NCI-H2171 treated with DMSO at 0.1 percent for 48 hours (cell line): ENCODE data around the gene EMC9.

Source experiments
- DNase-seq: peaks from one replicate; lab custom pipeline; 2025; lab: John Stamatoyannopoulos, UW

EMC9 gene

DNA sequence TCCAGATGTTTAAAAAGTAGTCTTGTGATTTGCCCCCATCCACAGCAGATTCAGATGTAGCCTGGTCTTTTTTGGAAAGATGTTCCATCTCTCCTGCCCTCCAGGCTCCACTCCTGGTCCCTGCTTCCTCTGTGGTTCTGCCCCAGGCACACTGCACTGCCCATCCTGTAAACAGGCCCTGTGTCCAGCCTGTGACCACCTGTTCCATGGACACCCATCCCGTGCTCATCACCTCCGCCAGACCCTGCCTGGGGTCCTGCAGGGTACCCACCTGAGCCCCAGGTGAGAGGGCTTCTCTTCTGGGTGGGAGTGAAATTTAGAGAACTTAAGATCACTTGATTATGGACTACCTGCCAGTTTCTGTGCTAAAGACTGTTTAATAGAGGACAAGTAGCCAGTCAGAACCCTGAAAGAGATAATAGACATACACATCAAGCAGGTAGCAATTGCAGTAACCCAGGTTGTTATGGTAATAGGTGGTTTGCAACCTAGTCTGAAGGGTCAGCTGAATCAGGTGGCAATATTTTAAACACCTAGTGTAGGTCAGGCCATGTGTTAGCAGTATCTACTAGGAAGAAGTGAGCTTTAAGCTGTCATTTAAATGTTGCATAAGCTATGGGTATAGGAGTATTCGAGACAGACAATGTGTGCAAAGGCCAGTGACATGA is 8.0 kb upstream of the EMC9 start:
- no peak for DNase-seq

DNA sequence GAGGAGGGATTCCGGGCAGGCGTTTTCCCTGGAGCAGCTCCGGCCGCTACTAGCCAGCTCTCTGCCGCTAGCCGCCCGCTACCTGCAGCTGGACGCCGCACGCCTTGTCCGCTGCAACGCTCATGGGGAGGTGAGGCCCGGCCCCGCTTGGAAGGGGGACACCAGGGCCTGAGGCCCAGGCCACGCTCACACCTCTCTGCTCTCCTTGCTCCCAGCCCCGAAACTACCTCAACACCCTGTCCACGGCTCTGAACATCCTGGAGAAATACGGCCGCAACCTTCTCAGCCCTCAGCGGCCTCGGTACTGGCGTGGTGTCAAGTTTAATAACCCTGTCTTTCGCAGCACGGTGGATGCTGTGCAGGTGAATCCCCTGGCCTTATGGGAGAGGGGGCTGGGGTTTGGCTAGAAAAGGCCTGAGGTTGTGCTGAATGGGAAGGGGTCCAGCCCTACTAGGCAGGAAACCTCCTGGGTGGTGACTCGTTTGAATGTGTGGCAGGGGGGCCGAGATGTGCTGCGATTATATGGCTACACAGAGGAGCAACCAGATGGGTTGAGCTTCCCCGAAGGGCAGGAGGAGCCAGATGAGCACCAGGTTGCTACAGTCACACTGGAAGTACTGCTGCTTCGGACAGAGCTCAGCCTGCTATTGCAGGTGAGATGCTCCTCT is 6.5 kb upstream of the EMC9 start:
- DNase-seq, result no peak

DNA sequence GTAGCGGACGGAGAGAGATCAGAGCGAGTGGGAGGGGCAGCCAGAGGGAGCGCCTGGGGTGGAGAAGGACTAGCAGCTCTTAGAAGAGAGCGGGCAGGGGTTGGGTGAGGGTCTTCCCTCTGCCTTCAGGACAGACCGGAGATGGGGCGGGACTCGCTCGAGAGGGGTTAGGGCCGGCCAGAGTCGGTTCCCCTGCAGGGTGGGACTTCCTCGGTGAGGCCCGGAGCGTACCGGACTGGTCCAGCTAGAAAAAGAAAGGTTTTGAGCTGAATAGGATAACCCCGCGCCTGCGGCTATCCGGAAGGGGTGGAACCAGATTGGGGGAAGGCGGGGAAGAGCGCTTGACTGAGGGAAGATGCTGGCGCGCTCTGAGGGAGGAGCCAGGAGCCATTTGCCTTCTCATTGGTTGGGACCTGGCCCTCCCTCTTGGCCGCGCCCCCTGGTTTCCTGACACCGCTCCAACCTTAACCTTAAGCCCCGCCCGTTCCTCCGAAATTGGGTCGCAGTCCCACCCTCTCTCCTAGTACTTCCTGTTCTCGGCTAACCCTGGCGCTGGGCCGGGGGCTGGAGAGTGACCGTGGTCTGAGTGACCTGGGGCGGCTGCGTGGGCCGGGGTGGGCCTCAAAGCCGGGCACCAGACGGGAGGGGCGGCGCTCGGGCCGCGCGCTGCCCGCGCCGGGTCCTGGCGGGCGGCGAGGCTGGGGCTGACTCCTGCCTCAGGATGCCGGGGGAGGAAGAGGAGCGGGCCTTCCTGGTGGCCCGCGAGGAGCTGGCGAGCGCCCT is 5.8 kb upstream of the EMC9 start, which contains the start of gene RNF31:
Gene RNF31 (plus strand): TSS at position 521 of the 783 bp plus-strand sequence. CDS start 201 bp downstream, at position 722.
- peak; percentile 99 for DNase-seq

DNA sequence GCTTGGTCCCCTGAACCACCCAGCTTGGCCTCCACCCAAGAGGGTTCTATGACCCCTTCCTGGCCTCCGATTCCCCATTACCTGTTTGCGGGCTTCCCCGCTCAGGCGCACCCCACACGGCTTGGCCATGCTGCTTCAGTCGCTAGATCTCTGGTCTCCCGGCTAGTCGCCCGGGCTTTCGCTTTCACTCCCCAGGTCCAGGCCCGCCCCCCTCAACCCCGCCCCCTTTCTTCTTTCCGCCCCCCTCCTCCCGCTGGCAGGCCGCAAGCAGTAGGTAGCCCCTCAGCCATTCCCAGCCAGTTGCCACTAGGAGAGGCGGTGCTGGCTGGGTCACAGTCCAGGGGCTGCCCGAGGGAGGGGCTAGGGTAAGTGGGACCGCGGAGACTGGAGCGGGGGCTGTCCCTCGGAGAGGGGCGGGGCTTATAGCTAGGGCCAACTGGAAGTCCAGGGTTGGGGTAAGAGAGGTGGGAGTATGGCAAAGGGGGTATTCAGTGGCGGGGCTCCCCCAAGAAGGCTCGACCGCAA is 5.1 kb upstream of the EMC9 start, which contains the start of gene PSME2:
Gene PSME2 (minus strand): TSS at position 158 of the 525 bp plus-strand sequence. CDS start 29 bp downstream, at position 129.
- peak; percentile 94 for DNase-seq

DNA sequence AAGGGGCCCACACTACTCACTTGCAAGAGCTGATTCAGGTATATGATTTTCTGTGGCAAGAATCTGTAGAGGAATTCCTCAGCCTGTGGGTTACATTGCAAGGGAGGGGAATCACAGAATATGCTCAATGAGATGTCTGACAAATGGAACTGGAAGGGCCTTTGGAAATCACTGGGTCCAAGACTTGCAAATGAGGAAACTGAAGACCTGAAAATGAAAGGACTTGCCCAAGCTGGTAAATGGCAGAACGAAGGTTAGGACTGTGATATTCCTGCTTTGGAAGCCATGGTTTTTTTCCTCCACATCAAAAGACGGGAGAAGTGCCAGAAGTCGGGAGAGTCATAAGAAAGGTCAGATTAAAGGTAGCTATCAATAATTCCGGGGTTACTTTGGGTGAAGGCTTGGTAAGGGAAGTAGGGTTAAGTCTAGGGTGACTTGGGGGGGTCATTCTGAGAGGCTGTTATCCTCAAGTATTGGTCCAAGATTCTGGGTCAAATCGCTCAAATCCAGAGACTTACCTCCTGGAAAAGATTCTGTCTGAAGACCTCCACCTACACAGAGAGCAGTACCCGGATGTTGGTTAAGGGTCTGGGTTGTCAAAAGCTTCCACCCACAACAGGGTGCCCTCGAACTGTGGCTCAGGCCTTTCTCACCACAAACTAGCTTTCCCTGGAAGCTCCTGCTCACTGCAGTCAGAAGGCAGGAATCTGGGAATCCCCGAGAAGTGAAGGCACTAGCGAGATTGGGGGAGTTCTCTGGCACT is 4.5 kb upstream of the EMC9 start:
- DNase-seq, result no peak

DNA sequence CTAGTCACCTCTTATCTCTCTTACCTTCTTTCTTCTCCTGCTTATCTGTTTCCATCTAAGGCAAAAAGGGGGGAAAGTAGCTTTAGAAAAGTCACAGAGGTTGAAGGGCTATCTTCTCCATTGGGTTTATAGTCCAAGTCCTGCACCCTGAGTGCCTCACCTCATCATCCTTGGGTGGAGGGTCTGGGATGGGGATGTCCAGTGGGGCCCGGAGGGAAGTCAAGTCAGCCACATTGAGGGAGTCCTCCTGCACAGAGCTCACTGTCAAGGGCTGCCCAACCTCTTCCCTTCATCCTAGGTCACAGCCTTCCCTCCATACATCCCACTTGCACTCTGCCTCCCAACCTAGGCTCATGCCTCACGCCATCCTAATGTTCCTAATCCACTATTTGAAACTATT is 3.8 kb upstream of the EMC9 start:
- DNase-seq, result no peak

DNA sequence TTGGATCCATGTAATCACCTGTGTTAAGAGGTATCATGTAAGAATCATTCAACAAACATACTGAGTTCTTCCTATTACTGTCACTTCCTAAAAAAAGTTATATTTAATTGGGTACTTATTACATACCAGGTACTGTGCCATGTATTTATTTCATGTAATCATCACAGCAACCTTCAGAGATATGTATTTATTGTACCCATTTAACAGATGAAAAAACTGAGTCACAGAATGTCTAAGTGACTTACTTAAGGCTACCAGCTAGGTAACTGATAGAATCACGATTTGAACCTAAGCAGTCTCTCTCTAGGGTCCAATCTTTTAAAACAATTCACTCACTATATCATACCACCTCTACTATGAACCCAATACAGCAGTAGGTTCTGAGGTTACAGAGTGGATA is 3.1 kb upstream of the EMC9 start:
- DNase-seq, result no peak

DNA sequence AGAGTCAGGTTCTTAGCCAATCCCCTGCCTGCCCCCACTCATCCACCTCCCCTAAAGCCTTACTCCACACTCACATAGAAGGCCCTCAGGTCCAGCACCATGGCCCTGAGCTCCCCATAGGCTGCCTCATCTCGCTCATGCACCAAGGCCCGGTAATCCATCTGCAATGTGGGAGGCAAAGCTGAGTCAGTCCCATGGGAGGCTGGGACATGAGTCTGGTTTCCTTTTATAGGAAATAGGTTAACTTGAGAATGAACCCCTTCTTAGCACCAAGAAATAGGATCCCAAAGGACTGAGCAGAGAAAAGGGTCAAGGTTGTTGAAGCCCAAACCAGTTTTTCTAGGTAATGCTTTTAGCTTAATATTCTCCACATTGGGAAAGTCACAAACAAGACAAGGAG is 2.1 kb upstream of the EMC9 start:
- DNase-seq, result no peak

DNA sequence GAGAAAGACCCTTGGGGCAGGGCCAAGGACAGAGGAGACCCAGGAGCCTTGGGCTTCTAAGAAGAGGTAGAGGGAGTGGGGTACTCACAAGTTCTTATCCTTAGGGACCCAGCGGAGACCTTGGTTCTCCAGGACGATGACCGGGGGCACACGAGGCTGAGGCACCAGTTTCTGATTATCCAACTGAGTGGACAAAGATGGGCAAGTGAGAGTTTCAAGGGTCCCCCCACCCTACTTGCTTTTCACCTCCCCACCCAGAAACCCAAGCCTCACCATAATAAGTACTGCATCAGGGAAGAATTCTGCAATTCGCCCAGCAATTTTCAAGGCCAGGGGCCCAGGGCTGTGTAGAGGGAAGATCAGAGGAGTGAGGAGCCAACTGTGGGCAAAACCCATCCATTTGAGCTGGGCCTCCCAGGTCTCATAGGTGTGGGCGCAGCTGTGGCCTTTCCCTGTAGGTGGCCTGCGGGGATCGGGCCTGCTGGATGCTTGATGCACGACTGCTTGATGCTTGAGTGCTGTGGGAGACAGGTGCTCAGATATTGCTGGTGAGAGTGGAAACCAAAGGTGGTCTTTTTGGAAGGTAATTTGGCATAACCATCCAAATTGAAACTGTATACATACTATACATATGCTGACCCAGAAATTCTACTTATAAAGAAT is 2.0 kb downstream of the EMC9 start:
- DNase-seq, result no peak

DNA sequence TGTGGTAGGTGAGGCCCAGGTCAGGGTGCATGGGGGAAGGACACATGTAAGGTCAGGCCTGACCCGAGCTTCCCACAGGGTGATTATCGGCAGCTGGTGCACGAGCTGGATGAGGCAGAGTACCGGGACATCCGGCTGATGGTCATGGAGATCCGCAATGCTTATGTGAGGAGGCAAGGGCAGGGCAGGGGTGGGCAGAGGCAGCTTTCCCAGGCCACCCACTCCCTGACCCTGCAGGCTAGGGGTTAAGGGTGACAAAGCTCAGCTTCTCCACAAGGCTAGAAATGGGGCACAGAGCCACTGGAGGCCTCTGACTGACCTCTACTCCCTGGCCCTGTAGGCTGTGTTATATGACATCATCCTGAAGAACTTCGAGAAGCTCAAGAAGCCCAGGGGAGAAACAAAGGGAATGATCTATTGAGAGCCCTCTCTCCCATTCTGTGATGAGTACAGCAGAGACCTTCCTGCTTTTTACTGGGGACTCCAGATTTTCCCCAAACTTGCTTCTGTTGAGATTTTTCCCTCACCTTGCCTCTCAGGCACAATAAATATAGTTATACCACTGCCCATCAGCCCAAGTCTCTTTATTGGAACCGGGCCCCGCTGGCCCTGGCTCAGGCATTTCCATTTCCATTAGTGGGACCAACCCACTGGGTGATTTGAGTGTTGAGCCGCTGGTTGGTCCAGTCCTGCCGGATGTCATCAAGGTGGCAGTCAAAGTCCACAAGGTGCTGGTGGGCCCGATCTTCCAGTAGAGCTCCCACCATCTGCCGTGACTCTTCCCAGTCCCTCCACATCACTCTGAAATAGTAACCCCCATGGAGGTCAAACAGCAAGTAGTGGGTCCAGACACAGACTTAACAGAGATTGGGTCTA is 2.8 kb downstream of the EMC9 start:
- DNase-seq, result no peak

DNA sequence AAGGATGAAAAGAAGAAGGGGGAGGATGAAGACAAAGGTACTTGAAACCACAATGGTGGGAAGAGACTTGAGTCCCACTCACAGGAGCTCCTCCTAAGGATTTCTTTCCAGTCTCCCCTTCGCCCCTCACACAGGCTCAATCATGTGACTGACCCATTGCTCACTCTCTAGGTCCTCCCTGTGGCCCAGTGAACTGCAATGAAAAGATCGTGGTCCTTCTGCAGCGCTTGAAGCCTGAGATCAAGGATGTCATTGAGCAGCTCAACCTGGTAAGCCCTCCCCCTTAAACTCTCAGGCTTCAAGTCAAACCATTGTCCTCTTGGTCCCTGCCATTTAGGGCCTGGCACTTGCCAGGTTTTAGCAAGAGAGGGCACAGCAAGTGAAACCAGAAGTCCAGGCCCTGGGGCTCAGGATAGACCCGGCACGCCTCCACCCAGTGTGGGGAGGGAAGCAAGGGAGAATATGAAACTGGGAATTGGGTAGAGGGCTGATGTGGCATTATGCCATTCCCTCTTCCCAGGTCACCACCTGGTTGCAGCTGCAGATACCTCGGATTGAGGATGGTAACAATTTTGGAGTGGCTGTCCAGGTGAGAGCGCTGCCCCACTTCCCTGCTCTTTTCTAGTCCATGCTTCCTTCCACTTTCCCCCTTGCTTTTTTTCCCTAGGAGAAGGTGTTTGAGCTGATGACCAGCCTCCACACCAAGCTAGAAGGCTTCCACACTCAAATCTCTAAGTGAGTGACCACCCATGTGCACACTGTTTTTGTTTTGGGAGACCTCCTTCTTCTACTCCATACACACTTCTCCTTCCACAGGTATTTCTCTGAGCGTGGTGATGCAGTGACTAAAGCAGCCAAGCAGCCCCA is 3.6 kb downstream of the EMC9 start:
- DNase-seq, result no peak

DNA sequence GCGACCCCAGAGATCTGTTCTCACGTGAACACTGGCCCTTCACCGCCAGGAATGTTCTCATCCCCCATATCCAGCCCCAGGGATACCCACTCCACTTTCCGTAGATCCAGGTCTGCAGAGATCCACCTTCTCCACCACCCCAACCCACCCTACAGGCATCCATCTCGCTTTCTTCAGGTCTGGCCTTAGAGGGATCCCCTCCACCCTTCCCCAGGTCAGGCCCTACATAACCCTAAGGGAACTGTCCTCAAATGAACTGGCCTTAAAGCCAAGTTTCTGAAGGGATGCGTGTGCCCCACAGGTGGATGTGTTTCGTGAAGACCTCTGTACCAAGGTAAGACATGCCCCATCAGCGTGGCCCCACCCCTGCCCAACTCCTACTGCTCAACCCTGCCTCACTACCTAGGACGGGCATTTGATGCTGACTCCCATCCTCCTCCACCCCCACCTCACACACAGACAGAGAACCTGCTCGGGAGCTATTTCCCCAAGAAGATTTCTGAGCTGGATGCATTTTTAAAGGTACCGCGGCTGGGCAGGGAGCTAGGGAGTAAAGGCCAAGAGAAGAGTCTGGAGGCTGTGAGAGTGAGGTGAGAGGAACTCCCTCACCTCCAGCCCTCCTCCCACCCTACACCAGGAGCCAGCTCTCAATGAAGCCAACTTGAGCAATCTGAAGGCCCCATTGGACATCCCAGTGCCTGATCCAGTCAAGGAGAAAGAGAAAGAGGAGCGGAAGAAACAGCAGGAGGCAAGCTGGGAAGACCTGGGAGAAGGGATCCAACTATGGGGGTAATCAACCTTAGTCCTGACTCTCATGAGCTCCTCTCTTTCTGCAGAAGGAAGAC is 4.5 kb downstream of the EMC9 start:
- DNase-seq, result no peak

DNA sequence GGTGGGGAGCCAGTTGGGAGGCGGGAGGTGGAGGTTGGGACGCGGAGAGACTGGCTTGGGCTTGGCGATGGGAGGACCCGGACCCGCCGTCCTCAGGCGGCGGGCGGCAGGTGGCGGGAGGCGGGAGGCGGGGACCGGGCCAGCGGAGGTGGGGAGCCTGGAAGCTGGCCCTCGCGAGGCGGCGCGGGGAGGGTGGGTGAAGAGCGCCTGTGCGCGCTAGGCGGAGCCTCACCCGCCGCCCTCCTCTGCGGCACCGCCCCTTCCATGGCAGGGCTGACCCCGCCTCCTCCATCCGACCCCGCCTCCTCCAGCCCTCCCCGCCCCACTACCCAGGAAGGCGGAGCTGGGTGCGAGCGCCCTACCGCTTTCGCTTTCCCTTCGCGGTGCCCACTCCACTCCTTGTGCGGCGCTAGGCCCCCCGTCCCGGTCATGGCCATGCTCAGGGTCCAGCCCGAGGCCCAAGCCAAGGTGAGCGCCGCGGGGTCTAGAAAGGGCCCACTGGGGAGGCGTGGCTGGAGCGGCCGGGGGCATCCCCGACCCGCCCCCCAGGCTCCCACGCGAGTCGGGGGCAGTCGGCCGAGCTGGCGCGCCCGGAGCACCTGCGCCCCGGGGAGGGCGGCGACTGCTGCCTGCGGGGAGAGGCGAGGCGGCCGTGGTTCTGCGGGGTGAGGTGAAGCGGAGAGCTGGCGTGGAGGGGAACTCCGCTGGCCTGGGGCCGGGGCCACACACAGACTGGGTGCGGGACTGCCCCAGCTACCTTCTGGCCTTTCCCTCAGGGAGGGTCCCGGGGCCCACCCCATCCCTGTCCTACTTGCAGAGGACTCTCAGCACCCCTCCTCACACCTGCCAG is 5.3 kb downstream of the EMC9 start, which contains the start of gene PSME1:
Gene PSME1 (plus strand): TSS at position 361 of the 850 bp plus-strand sequence. CDS start 69 bp downstream, at position 430.
- peak; percentile 91 for DNase-seq

DNA sequence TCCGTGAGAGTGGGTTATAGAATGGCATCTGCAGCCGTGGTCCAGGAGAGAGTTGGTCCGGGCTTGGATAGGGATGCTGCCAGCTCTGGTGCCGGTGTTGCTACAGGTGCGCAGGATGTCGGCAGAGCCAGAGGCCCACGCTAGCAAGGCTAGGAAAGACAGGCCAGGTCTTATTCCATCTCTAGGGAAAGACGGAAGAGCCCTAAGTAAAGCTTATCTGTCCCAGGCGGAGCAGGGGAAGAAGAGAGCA is 5.9 kb downstream of the EMC9 start:
- no peak for DNase-seq

DNA sequence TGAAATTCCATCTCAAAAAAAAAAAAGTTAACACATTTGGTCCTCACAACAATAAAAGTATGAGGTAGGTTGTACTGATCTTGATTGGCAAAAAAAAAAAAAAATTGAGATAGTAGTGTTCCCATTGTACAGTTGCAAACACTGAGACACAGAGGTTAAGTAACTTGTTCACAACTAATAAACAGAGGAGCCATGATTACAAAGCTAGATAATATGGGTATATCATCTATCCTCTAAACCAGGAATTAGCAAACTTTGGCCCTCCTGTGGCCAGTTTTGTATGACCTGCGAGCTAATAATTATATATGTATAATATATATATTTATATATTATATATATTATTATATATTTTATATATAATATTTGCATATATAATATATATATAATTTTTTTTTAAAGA is 7.7 kb downstream of the EMC9 start:
- DNase-seq, result no peak

DNA sequence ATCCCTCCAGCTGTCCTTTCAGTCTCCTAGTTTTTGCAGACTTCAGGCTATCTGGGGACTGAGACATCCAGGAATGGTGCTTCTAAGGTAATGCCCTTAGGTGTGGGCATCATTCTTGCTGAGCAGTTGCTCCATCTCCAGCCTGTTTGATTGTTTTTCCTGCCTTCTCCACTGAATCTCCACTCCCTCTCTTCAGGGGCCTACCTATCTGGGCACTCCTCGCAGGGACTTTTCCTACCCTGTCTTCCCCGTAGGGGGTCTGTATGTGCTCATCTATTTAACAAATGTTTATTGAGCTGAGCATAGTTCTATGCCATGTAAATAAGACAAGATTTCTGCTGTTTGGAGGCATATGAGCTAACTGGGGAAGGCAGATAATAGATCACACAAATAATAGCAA is 8.4 kb downstream of the EMC9 start:
- DNase-seq, result no peak

DNA sequence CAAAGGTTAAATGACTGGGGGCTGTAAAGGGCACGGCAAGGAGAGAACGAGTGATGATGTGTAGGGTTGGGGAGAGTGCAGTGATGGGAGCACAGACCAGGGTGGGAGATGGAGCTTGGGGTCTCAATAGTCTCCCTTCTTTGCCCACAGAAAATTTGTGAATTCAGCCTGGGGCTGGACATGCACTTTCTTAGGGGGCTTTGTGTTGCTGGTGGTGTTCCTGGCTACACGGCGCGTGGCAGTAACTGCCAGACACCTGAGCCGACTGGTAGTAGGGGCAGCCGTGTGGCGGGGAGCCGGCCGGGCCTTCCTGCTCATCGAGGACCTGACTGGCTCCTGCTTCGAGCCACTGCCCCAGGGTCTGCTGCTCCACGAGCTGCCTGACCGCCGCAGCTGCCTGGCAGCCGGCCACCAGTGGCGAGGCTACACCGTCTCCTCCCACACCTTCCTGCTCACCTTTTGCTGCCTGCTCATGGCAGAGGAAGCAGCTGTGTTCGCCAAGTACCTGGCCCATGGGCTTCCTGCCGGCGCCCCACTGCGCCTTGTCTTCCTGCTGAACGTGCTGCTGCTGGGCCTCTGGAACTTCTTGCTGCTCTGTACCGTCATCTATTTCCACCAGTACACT is 9.2 kb downstream of the EMC9 start:
- no peak for DNase-seq
